Activated naive CD8-positive, alpha-beta T cell treated with anti-CD3 and anti-CD28 coated beads, Interleukin-2, amount 50 U/mL, for 24 hours (primary cell): ENCODE measurements around the gene NHLRC2.
A peak's percentile ranks its signal among the peaks of the same experiment; 100 is the strongest.

ENCODE experiments used
- ATAC-seq: fragments of 150-1000 bp; cut with Tn5 transposase; one replicate; pipeline ENCODE4 v1.10.0; 2021
- DNase-seq: peaks from one replicate; pipeline ENCODE4 v3.0.0; 2021
- H3K27ac Mint-ChIP-seq: one replicate; pipeline ENCODE4 v1.8.0; 2021; ENCODE audit warnings: mild to moderate bottlenecking, mixed read lengths
- H3K27me3 Mint-ChIP-seq: one replicate; pipeline ENCODE4 v1.8.0; 2021; ENCODE audit warnings: mixed read lengths
- H3K36me3 Mint-ChIP-seq: one replicate; pipeline ENCODE4 v1.8.0; 2021; ENCODE audit warnings: low read depth, mixed read lengths
- H3K4me1 Mint-ChIP-seq: one replicate; pipeline ENCODE4 v1.8.0; 2021; ENCODE audit warnings: mixed read lengths
- H3K4me3 Mint-ChIP-seq: one replicate; pipeline ENCODE4 v1.8.0; 2021; ENCODE audit warnings: mild to moderate bottlenecking, moderate library complexity, mixed read lengths
- H3K9me3 Mint-ChIP-seq: one replicate; pipeline ENCODE4 v1.8.0; 2021; ENCODE audit warnings: mixed read lengths

The NHLRC2 gene

GRCh38 chr10:113849946-113850345, 4.5 kb upstream of the NHLRC2 start:
- Mint-ChIP-seq H3K27ac (peak overlapping the region; percentile 50), H3K27me3 (no peaks in the 10 kb centered on the region), H3K4me3 (peak overlapping the region; percentile 34), H3K4me1 (peaks cover 39% of the 10 kb centered on the region), H3K9me3 (no peaks in the 10 kb centered on the region), H3K36me3 (peaks cover 43% of the 10 kb centered on the region)
- ATAC-seq (no peak), DNase-seq (no peak)

GRCh38 chr10:113853578-113854012, 866 bp upstream of the NHLRC2 start:
- peaks cover 31% of the 10 kb centered on the region for H3K36me3 Mint-ChIP-seq
- peak overlapping the region; percentile 98 for H3K4me3 Mint-ChIP-seq
- ATAC-seq (no peak), DNase-seq (no peak)
- no peaks in the 10 kb centered on the region for H3K9me3 Mint-ChIP-seq
- peak overlapping the region; percentile 97 for H3K27ac Mint-ChIP-seq
- H3K4me1 Mint-ChIP-seq: peaks cover 54% of the 10 kb centered on the region
- no peaks in the 10 kb centered on the region for H3K27me3 Mint-ChIP-seq

DNA sequence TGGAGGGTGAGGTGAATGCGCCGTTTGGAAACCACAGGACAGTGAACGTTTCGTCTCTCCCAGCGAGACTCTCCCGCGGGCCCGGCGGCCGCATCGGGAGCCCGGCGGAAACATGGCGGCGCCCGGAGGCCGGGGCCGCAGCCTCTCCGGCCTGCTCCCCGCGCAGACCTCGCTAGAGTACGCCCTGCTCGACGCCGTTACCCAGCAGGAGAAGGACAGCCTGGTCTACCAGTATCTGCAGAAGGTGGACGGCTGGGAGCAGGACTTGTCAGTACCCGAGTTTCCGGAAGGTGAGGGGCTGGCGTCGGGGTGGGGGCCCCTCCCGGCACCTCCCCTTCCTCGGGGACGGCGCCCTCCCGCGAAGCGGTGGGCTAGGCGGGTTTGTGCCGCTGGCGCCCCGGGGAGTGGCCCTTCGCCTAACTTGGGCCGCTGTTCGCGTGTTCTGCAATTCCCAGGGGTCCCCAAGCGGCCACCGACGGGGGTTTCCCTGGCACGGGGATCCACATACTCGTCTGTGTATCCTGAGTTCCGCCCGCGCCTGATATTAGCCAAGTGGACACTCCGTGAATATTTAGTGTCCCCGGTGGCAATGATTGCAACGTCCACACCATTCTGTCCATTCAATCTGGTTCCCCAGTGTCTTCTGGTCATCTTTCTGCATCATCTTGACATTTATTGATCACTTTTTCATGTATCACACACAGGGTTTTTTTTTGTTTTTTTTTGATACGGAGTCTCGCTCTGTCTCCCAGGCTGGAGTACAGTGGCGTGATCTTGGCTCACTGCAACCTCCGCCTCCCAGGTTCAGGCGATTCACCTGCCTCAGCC, 514 bp downstream of the NHLRC2 start:
- H3K27me3 Mint-ChIP-seq: no peaks in the 10 kb centered on the region
- peaks cover 30% of the 10 kb centered on the region for H3K36me3 Mint-ChIP-seq
- H3K4me1 Mint-ChIP-seq: peaks cover 48% of the 10 kb centered on the region
- no peaks in the 10 kb centered on the region for H3K9me3 Mint-ChIP-seq
- ATAC-seq (peak; percentile 47), DNase-seq (peak; percentile 57)
- peak overlapping the region; percentile 98 for H3K4me3 Mint-ChIP-seq
- H3K27ac Mint-ChIP-seq: peak overlapping the region; percentile 97

DNA sequence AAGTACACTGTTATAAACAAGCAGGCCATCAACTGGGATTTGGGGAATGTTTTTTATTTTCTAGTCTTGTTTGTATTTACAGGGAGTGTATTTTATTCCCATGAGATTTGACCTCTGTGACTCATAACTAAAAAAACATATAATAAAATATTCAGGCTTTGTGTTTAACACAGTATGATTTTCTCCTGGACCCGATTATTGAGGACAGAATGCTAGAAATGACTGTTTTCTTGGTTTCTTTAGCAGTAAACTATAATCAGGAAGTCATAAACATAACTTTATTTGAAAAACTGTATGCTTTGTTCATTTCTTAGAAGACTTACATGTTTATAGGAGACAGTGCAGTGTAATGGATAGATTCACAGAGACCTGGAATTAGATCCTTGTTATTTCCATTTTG, 2.1 kb downstream of the NHLRC2 start:
- ATAC-seq (no peak), DNase-seq (no peak)
- Mint-ChIP-seq H3K4me1 (peaks cover 43% of the 10 kb centered on the region), H3K4me3 (peak overlapping the region; percentile 98), H3K36me3 (peaks cover 40% of the 10 kb centered on the region), H3K9me3 (no peaks in the 10 kb centered on the region), H3K27ac (no peak overlapping the region), H3K27me3 (no peaks in the 10 kb centered on the region)

- no peak for ATAC-seq
- no peak for DNase-seq
- Mint-ChIP-seq H3K27me3 (no peaks in the 10 kb centered on the region), H3K4me1 (peaks cover 40% of the 10 kb centered on the region), H3K9me3 (no peaks in the 10 kb centered on the region), H3K4me3 (no peak overlapping the region), H3K36me3 (peaks cover 40% of the 10 kb centered on the region), H3K27ac (no peak overlapping the region)
These were observed 2.7 kb downstream of the NHLRC2 start for GRCh38 chr10:113857210-113857609.

GRCh38 chr10:113858541-113858940, 4.1 kb downstream of the NHLRC2 start:
- Mint-ChIP-seq H3K36me3 (peaks cover 41% of the 10 kb centered on the region), H3K4me1 (peaks cover 28% of the 10 kb centered on the region), H3K4me3 (no peak overlapping the region), H3K9me3 (no peaks in the 10 kb centered on the region), H3K27ac (no peak overlapping the region), H3K27me3 (no peaks in the 10 kb centered on the region)
- DNase-seq (no peak), ATAC-seq (no peak)

- Mint-ChIP-seq H3K4me1 (peaks cover 22% of the 10 kb centered on the region), H3K36me3 (peaks cover 45% of the 10 kb centered on the region), H3K4me3 (no peak overlapping the region), H3K27me3 (no peaks in the 10 kb centered on the region), H3K27ac (no peak overlapping the region), H3K9me3 (no peaks in the 10 kb centered on the region)
- no peak for ATAC-seq
- DNase-seq: no peak
These were observed 4.8 kb downstream of the NHLRC2 start for GRCh38 chr10:113859261-113859660.

DNA sequence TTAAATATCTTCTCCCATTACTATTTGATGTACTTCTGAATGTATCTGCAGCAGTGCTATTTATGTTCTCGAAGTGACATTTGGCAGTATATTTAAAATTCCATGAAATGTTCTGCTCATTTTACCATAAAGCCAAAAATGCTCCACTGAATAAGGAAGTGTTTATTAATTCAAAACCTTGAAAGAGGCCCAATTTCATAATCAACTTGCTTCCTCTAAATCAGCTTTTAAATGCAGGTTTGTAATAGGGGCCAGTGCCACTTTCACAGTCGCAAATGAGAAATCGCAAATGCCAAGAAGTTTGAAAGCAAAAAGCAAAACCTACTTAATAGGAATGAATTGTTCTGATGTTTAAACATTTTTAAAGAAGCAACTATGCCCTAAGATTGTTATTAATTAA, 11.4 kb downstream of the NHLRC2 start:
- DNase-seq (no peak), ATAC-seq (no peak)
- Mint-ChIP-seq H3K9me3 (no peaks in the 10 kb centered on the region), H3K27me3 (no peaks in the 10 kb centered on the region), H3K27ac (no peak overlapping the region), H3K36me3 (peaks cover 40% of the 10 kb centered on the region), H3K4me1 (peaks cover 14% of the 10 kb centered on the region), H3K4me3 (no peak overlapping the region)

- Mint-ChIP-seq H3K4me1 (peaks cover 14% of the 10 kb centered on the region), H3K9me3 (peaks cover 3% of the 10 kb centered on the region), H3K4me3 (no peak overlapping the region), H3K27ac (no peak overlapping the region), H3K27me3 (no peaks in the 10 kb centered on the region), H3K36me3 (peaks cover 38% of the 10 kb centered on the region)
- DNase-seq (no peak), ATAC-seq (no peak)
These were observed 12.3 kb downstream of the NHLRC2 start for GRCh38 chr10:113866551-113867394.

DNA sequence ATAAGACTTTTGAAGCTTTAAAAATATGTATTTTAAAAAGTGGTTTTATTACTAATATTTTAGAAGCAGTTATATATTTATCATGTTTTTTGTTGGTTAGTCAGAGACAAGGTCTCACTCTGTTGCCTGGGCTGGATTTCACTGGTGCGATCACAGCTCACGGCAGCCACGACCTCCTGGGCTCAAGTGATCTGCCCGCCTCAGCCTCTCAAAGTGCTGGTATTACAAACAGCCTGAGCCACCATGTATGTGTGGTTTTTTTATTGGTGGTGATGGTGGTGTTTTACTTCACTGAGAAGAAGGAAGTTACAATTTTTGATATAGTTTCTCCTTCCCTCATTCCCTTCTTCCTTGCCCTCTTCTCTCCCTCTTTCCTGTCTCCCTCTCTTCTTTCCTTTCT, 13.4 kb downstream of the NHLRC2 start:
- no peak for ATAC-seq
- peaks cover 42% of the 10 kb centered on the region for H3K36me3 Mint-ChIP-seq

GRCh38 chr10:113869789-113870188, 15.3 kb downstream of the NHLRC2 start:
- ATAC-seq (no peak), DNase-seq (no peak)
- Mint-ChIP-seq H3K27ac (no peak overlapping the region), H3K4me3 (no peak overlapping the region), H3K9me3 (peaks cover 10% of the 10 kb centered on the region), H3K27me3 (no peaks in the 10 kb centered on the region), H3K4me1 (peaks cover 17% of the 10 kb centered on the region), H3K36me3 (peaks cover 37% of the 10 kb centered on the region)

More for the DNA sequence above, 13.4 kb downstream of the NHLRC2 start:
- Mint-ChIP-seq H3K9me3 (peaks cover 10% of the 10 kb centered on the region), H3K4me1 (peaks cover 14% of the 10 kb centered on the region), H3K4me3 (no peak overlapping the region), H3K27ac (no peak overlapping the region), H3K27me3 (no peaks in the 10 kb centered on the region)
- no peak for DNase-seq

- Mint-ChIP-seq H3K4me1 (peaks cover 13% of the 10 kb centered on the region), H3K4me3 (no peak overlapping the region), H3K9me3 (peaks cover 10% of the 10 kb centered on the region), H3K27me3 (no peaks in the 10 kb centered on the region), H3K27ac (no peak overlapping the region), H3K36me3 (peaks cover 37% of the 10 kb centered on the region)
- DNase-seq (no peak), ATAC-seq (no peak)
These were observed 17.9 kb downstream of the NHLRC2 start for GRCh38 chr10:113872139-113873030.

- peaks cover 34% of the 10 kb centered on the region for H3K36me3 Mint-ChIP-seq
These were observed 20.8 kb downstream of the NHLRC2 start for GRCh38 chr10:113875212-113875611.

GRCh38 chr10:113876461-113876860, 22.0 kb downstream of the NHLRC2 start:
- Mint-ChIP-seq H3K27me3 (no peaks in the 10 kb centered on the region), H3K4me3 (no peak overlapping the region), H3K36me3 (peaks cover 31% of the 10 kb centered on the region), H3K4me1 (peaks cover 4% of the 10 kb centered on the region), H3K9me3 (peaks cover 10% of the 10 kb centered on the region), H3K27ac (no peak overlapping the region)
- no peak for ATAC-seq
- no peak for DNase-seq

More at GRCh38 chr10:113875212-113875611, 20.8 kb downstream of the NHLRC2 start:
- no peak for ATAC-seq
- Mint-ChIP-seq H3K27me3 (no peaks in the 10 kb centered on the region), H3K4me3 (no peak overlapping the region), H3K9me3 (peaks cover 10% of the 10 kb centered on the region), H3K4me1 (peaks cover 4% of the 10 kb centered on the region), H3K27ac (no peak overlapping the region)
- DNase-seq: no peak
